Body of pancreas (tissue), 4 donors: ENCODE measurements around the gene GPR132.

Experiments
- CTCF ChIP-seq, 7 experiments: fragments of 450-650 bp in 4 of 7; fragments of 200-600 bp in 3 of 7; sonication (generic) in 3 of 7; IDR thresholded peaks; one replicate each; pipeline ENCODE4 v1.5.1; 2016 to 2019; ENCODE audit warnings: antibody characterized with exemption in 7 of 7
- POLR2A ChIP-seq, 3 donors: fragments of 450-650 bp; IDR thresholded peaks; one replicate each; pipeline ENCODE4 v1.6.1; 2016; ENCODE audit warnings: antibody characterized with exemption in 3 of 3, mild to moderate bottlenecking in 2 of 3

GRCh38 chr14:105010106-105010505 is 55.1 kb downstream of the GPR132 start:
- TF ChIP-seq CTCF (IDR thresholded peaks at IDR 0.05) = no peak
- TF ChIP-seq POLR2A (IDR thresholded peaks at IDR 0.05) = no peak
